K562 (cell line): ENCODE measurements around the gene SDK1. TPM values are rescaled to one million over a fixed set of nuclear protein-coding genes. Genes with fewer than 3 reads are reported as not detected.

Experiments
- ATAC-seq: fragments of 200-7000 bp; cut with Tn5 transposase; 3 replicates; pipeline ENCODE4 v1.9.1; 2020; ENCODE audit warnings: moderate library complexity
- BruUV-seq: library from RNA; stranded (reverse); fragments of 400-500 nt; replicated peaks from 2 replicates; lab custom pipeline; 2021; lab: Mats Ljungman, UMichigan
- CTCF ChIA-PET: fragments of 300-600 bp; formaldehyde crosslinking; extraction: SDS; loops from one replicate; lab custom pipeline; 2021; ENCODE audit warnings: low intra/inter-chr PET ratio; lab: Yijun Ruan, JAX
- POLR2A ChIA-PET: fragments of 300-600, 350-650 bp; sonication (Branson Sonifier 250); formaldehyde crosslinking; extraction: SDS; loops from one replicate; lab custom pipeline; 2021; ENCODE audit warnings: antibody characterized with exemption, inconsistent platforms; lab: Yijun Ruan, JAX
- DNase-seq, 4 experiments: peaks; one replicate each; pipeline versions ENCODE4 v3.0.0 to v3.0.0-alpha.2; 2011 to 2018; ENCODE audit warnings: low spot score in 3 of 4, mixed read lengths in 3 of 4; ENCODE audit errors: extremely low read depth in 1 of 4
- FAIRE-seq: peaks from 2 replicates; lab custom pipeline; 2011; peaks lifted over from hg19 to GRCh38; lab: Jason Lieb, UNC
- H2AFZ ChIP-seq: 2 replicates; pipeline ENCODE4 v1.6.0; 2011; ENCODE audit warnings: low read depth, low read length, control low read depth, inconsistent platforms
- H3K27ac ChIP-seq: fragments of 200-600 bp; 3 replicates; pipeline ENCODE4 v1.8.0; 2011; ENCODE audit warnings: low read depth, mild to moderate bottlenecking, control low read depth, inconsistent platforms, low read length, moderate library complexity, mixed read lengths; ENCODE audit errors: extremely low read depth
- H3K27me3 ChIP-seq, 2 experiments: fragments of 300-600 bp in 1 of 2; 2 replicates in 1 of 2; 3 replicates in 1 of 2; pipeline versions ENCODE4 v1.6.0 to v1.8.0; 2011; ENCODE audit warnings: inconsistent platforms in 2 of 2, low read length in 2 of 2, mild to moderate bottlenecking in 1 of 2, mixed read lengths in 1 of 2, moderate library complexity in 1 of 2; ENCODE audit not compliant: control insufficient read depth in 2 of 2, insufficient read depth in 2 of 2
- H3K36me3 ChIP-seq: fragments of 300-600 bp; 3 replicates; pipeline ENCODE4 v1.8.0; 2011; ENCODE audit warnings: mild to moderate bottlenecking, low read length, inconsistent platforms; ENCODE audit not compliant: control insufficient read depth, insufficient read depth
- H3K4me1 ChIP-seq, 2 experiments: fragments of 200-600 bp in 1 of 2; replicated peaks in 1 of 2; 2 replicates in 1 of 2; 3 replicates in 1 of 2; pipeline versions ENCODE4 v1.5.1 to v1.8.0; 2011; ENCODE audit warnings: inconsistent platforms in 2 of 2, low read length in 2 of 2, mild to moderate bottlenecking in 1 of 2, mixed read lengths in 1 of 2, moderate library complexity in 1 of 2; ENCODE audit not compliant: control insufficient read depth in 2 of 2, insufficient read depth in 2 of 2
- H3K4me2 ChIP-seq: 2 replicates; pipeline ENCODE4 v1.6.1; 2011; ENCODE audit warnings: low read length, control low read depth, inconsistent platforms, mixed read lengths; ENCODE audit not compliant: insufficient read depth
- H3K4me3 ChIP-seq: fragments of 200-600 bp; sonication (generic), shearing (Covaris generic); 2 replicates; pipeline ENCODE4 v1.5.1; 2016; ENCODE audit warnings: control low read depth, inconsistent platforms
- H3K79me2 ChIP-seq: fragments of 200-600 bp; 3 replicates; pipeline ENCODE4 v1.8.0; 2011; ENCODE audit warnings: low read length, inconsistent platforms; ENCODE audit not compliant: control insufficient read depth, insufficient read depth
- H3K9ac ChIP-seq, 2 experiments: 2 replicates each; pipeline versions ENCODE4 v1.6.0 to v1.6.1; 2011; ENCODE audit warnings: low read depth in 2 of 2, low read length in 2 of 2, control low read depth in 1 of 2, inconsistent platforms in 1 of 2, mild to moderate bottlenecking in 1 of 2, mixed read lengths in 1 of 2; ENCODE audit not compliant: insufficient read depth in 1 of 2
- H3K9me1 ChIP-seq: one replicate; pipeline ENCODE4 v1.6.0; 2011; ENCODE audit warnings: inconsistent platforms, mild to moderate bottlenecking, low read length, moderate library complexity; ENCODE audit not compliant: control insufficient read depth, insufficient read depth
- H3K9me3 ChIP-seq: replicated peaks from 2 replicates; pipeline ENCODE4 v1.5.1; 2011; ENCODE audit warnings: low read depth, low read length, inconsistent platforms; ENCODE audit not compliant: control insufficient read depth, insufficient read depth
- H4K20me1 ChIP-seq: replicated peaks from 2 replicates; pipeline ENCODE4 v1.6.1; 2011; ENCODE audit warnings: low read length, inconsistent platforms, mixed read lengths; ENCODE audit not compliant: control insufficient read depth, insufficient read depth
- GTF2F1 ChIP-seq: IDR thresholded peaks from 2 replicates; pipeline ENCODE4 v1.6.1; 2011; ENCODE audit warnings: low read depth, low read length, improper control_type of control experiment
- HOXB6 ChIP-seq: fragments of 250-450 bp; sonication (Bioruptor Pico); IDR thresholded peaks from 2 replicates; pipeline ENCODE4 v1.5.1; 2022; ENCODE audit warnings: mild to moderate bottlenecking, borderline replicate concordance
- IFI16 ChIP-seq: fragments of 250-450 bp; sonication (Bioruptor Pico); IDR thresholded peaks from 2 replicates; pipeline ENCODE4 v2.1.2; 2022; ENCODE audit warnings: mild to moderate bottlenecking, inconsistent platforms
- MCM5 ChIP-seq: fragments of 450-650 bp; IDR thresholded peaks from 2 replicates; pipeline ENCODE4 v1.6.1; 2016; ENCODE audit warnings: low read depth
- PHF21A ChIP-seq: fragments of 450-650 bp; IDR thresholded peaks from 2 replicates; pipeline ENCODE4 v1.6.1; 2017; ENCODE audit warnings: low read depth, borderline replicate concordance
- POLR2H ChIP-seq: IDR thresholded peaks from 2 replicates; pipeline ENCODE4 v1.6.1; 2016; ENCODE audit warnings: missing genetic modification characterization, low read depth, mild to moderate bottlenecking, control low read depth, missing compliant biosample characterization, moderate library complexity
- RBM39 ChIP-seq: fragments of 200-400 bp; formaldehyde crosslinking; optimal IDR thresholded peaks from 2 replicates; pipeline ENCODE3; 2018; ENCODE audit warnings: low read depth, low read length
- SP2 ChIP-seq: IDR thresholded peaks from 2 replicates; pipeline ENCODE4 v1.6.1; 2011; ENCODE audit warnings: mild to moderate bottlenecking, low read depth, low read length, moderate library complexity; ENCODE audit not compliant: poor library complexity, severe bottlenecking; ENCODE audit errors: extremely low read depth
- STAT5A ChIP-seq: IDR thresholded peaks from 2 replicates; pipeline ENCODE4 v1.6.1; 2012; ENCODE audit warnings: low read length, inconsistent platforms, borderline replicate concordance
- TAF1 ChIP-seq: IDR thresholded peaks from 2 replicates; pipeline ENCODE4 v1.6.1; 2011; ENCODE audit warnings: mild to moderate bottlenecking, low read length, moderate library complexity; ENCODE audit not compliant: insufficient read depth, control insufficient read depth, severe bottlenecking; ENCODE audit errors: extremely low read depth
- TFE3 ChIP-seq: fragments of 450-650 bp; formaldehyde crosslinking; IDR thresholded peaks from 2 replicates; pipeline ENCODE4 v1.4.0; 2020; ENCODE audit warnings: mild to moderate bottlenecking, mixed read lengths
- ZBTB11 ChIP-seq, 3 experiments: fragments of 200-800 bp in 1 of 3; fragments of 250-450 bp in 1 of 3; fragments of 450-650 bp in 1 of 3; sonication (Bioruptor Pico) in 1 of 3; sonication (Bioruptor generic) in 1 of 3; formaldehyde crosslinking in 1 of 3; IDR thresholded peaks; 2 replicates each; pipeline versions ENCODE4 v1.6.1 to v1.8.0; 2016 to 2022; ENCODE audit warnings: mild to moderate bottlenecking in 2 of 3, missing genetic modification characterization in 2 of 3, missing compliant biosample characterization in 1 of 3, moderate library complexity in 1 of 3
- WGBS: fragments of 100-300 bp; shearing (Covaris generic); methylation state at CpG from one replicate; pipeline ENCODE4 v1.1.6; 2016; ENCODE audit warnings: low coverage, mixed read lengths; ENCODE audit not compliant: insufficient coverage; ENCODE audit errors: missing lambda C conversion rate; 5-methylcytosine and 5-hydroxymethylcytosine counted together
- in situ Hi-C: fragments of 300-500 bp; cut with MboI; formaldehyde crosslinking; loops from 4 replicates; pipeline ENCODE4 v1.15.0; 2018; ENCODE audit warnings: inconsistent platforms, mixed read lengths
- intact Hi-C: fragments of 100-400 bp; cut with micrococcal nuclease; formaldehyde crosslinking; loops from 2 replicates; pipeline ENCODE4 v1.14.2; 2022
- polyA plus RNA-seq, 8 experiments: library from polyadenylated mRNA; depleted of rRNA in 4 of 8; stranded (reverse) in 5 of 8; unstranded in 3 of 8; fragments of >200 nt; fragmentation: Nextera tagmentation in 2 of 8; fragmentation: Illumina TruSeq in 1 of 8; extraction: Ambion mirVana in 2 of 8; extraction: Trizol in 1 of 8; gene quantifications; 2 replicates each; pipeline versions ENCODE4 v1.2.1 to v1.2.3, GENCODE V29; 2011 to 2014; ENCODE audit warnings: inconsistent platforms in 1 of 8, missing spikeins in 1 of 8
- total RNA-seq, 7 experiments: library from RNA; depleted of rRNA in 6 of 7; stranded (reverse); fragments of >200 nt in 6 of 7; fragmentation: Illumina TruSeq in 2 of 7; extraction: Trizol in 2 of 7; gene quantifications; 2 replicates each; pipeline versions ENCODE4 v1.2.1 to v1.2.3, GENCODE V29; 2011 to 2021; ENCODE audit warnings: low replicate concordance in 1 of 7
- TF ChIP-seq, protein P1 (sequence below): fragments of 250-450 bp; sonication (Bioruptor Pico); IDR thresholded peaks from 2 replicates; pipeline ENCODE4 v1.4.0; 2020; ENCODE audit warnings: mild to moderate bottlenecking, moderate library complexity

SDK1 gene
- total and polyA plus RNA-seq, 9 of the 15 experiments (the other 6 are each of a cell fraction or from before 2014, with no cell fraction given), result 0.16 TPM; not detected in 8

GRCh38 chr7:3915337-3915878, 614.4 kb downstream of the SDK1 start:
- H3K36me3 ChIP-seq, result no peaks in the 10 kb centered on the region
- no peak for DNase-seq
- no peak for FAIRE-seq
- BruUV-seq, result no TSS peak
- CTCF ChIA-PET, result no interaction called here
- no peaks in the 10 kb centered on the region for H4K20me1 ChIP-seq
- H3K27me3 ChIP-seq, result peaks cover 2 to 28% of the 10 kb centered on the region in 2 experiments; a peak in 3 of 5 replicates
- intact Hi-C loops (no loop called here), in situ Hi-C loops (no loop called here)
- ATAC-seq, result no peak
- no peaks in the 10 kb centered on the region for H3K79me2 ChIP-seq
- H3K9me3 ChIP-seq, result no peaks in the 10 kb centered on the region
- WGBS, result 0% methylated on average over 9 of the region's 9 CpGs
- no peaks in the 10 kb centered on the region for H3K9me1 ChIP-seq
- POLR2A ChIA-PET, result no interaction called here
- H3K4me1 ChIP-seq, result no peaks in the 10 kb centered on the region
- H3K4me2 ChIP-seq, result no peak overlapping the region
- H2AFZ ChIP-seq, result no peak overlapping the region
- H3K27ac ChIP-seq, result no peak overlapping the region
- H3K4me3 ChIP-seq, result no peak overlapping the region
- no peak overlapping the region for H3K9ac ChIP-seq
- TF ChIP-seq IFI16 (CRISPR knock-in tag), result no peak
- TF ChIP-seq MCM5, result no peak
- no peak for TF ChIP-seq GTF2F1
- TF ChIP-seq STAT5A, result no peak
- TF ChIP-seq, protein P1, sequence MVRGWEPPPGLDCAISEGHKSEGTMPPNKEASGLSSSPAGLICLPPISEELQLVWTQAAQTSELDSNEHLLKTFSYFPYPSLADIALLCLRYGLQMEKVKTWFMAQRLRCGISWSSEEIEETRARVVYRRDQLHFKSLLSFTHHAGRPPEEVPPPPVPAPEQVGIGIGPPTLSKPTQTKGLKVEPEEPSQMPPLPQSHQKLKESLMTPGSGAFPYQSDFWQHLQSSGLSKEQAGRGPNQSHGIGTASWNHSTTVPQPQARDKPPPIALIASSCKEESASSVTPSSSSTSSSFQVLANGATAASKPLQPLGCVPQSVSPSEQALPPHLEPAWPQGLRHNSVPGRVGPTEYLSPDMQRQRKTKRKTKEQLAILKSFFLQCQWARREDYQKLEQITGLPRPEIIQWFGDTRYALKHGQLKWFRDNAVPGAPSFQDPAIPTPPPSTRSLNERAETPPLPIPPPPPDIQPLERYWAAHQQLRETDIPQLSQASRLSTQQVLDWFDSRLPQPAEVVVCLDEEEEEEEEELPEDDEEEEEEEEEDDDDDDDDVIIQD, result no peak
- no peak for TF ChIP-seq RBM39
- no peak for TF ChIP-seq HOXB6
- TF ChIP-seq ZBTB11 (CRISPR knock-in tag; IDR thresholded peaks at IDR 0.05), result no peak
- TF ChIP-seq TFE3, result no peak
- TF ChIP-seq TAF1, result no peak
- no peak for TF ChIP-seq SP2
- TF ChIP-seq POLR2H, result no peak
- no peak for TF ChIP-seq PHF21A
